Measurements from ENCODE around the gene ESRRB.

The ESRRB gene

GRCh38 chr14:76456891-76457586, 81.1 kb downstream of the ESRRB start:
- DNase-seq = no peak

- DNase-seq = no peak
These were observed 81.9 kb downstream of the ESRRB start for GRCh38 chr14:76457841-76458240.

- no peak for DNase-seq
These were observed 85.9 kb downstream of the ESRRB start for GRCh38 chr14:76461886-76462285.

GRCh38 chr14:76462330-76462729, 86.4 kb downstream of the ESRRB start:
- DNase-seq = no peak

GRCh38 chr14:76463105-76463504, 87.2 kb downstream of the ESRRB start:
- DNase-seq = no peak

GRCh38 chr14:76464856-76465255, 88.9 kb downstream of the ESRRB start:
- no peak for DNase-seq

GRCh38 chr14:76465664-76466063, 89.7 kb downstream of the ESRRB start:
- no peak for DNase-seq

- no peak for DNase-seq
These were observed 91.8 kb downstream of the ESRRB start for GRCh38 chr14:76467711-76468155.

GRCh38 chr14:76472199-76472723, 96.3 kb downstream of the ESRRB start:
- no peak for DNase-seq

GRCh38 chr14:76473481-76474263, 97.7 kb downstream of the ESRRB start:
- DNase-seq = no peak

GRCh38 chr14:76480426-76480825, 104.5 kb downstream of the ESRRB start:
- no peak for DNase-seq

GRCh38 chr14:76484355-76484754, 108.4 kb downstream of the ESRRB start:
- DNase-seq = no peak

- peak; percentile 75 for DNase-seq
These were observed 110.4 kb downstream of the ESRRB start for GRCh38 chr14:76486251-76486743.

GRCh38 chr14:76488551-76488950, 112.6 kb downstream of the ESRRB start:
- DNase-seq = no peak

GRCh38 chr14:76489667-76490066, 113.7 kb downstream of the ESRRB start:
- DNase-seq = no peak

GRCh38 chr14:76490111-76490510, 114.2 kb downstream of the ESRRB start:
- no peak for DNase-seq

GRCh38 chr14:76490735-76491134, 114.8 kb downstream of the ESRRB start:
- no peak for DNase-seq

- DNase-seq = no peak
These were observed 115.4 kb downstream of the ESRRB start for GRCh38 chr14:76491172-76491930.

- no peak for DNase-seq
These were observed 120.0 kb downstream of the ESRRB start for GRCh38 chr14:76495983-76496382.

- no peak for DNase-seq
These were observed 120.7 kb downstream of the ESRRB start for GRCh38 chr14:76496595-76496994.

- no peak for DNase-seq
These were observed 121.9 kb downstream of the ESRRB start for GRCh38 chr14:76497550-76498462.

- DNase-seq = no peak
These were observed 122.6 kb downstream of the ESRRB start for GRCh38 chr14:76498463-76498935.

Data from NCI-H774 (cell line).